Osteocyte (in vitro differentiated cells): Measurements from ENCODE around the gene FGF4. TPM values are rescaled to one million over a fixed set of nuclear protein-coding genes. Genes with fewer than 3 reads are reported as not detected.
A peak's percentile ranks its signal among the peaks of the same experiment; 100 is the strongest.

Source experiments
- DNase-seq: peaks from one replicate; pipeline ENCODE4 v3.0.0; 2021; ENCODE audit warnings: mixed read lengths; ENCODE audit not compliant: unreplicated experiment; ENCODE audit errors: extremely low spot score
- H3K27ac Mint-ChIP-seq: one replicate; pipeline ENCODE4 v1.8.0; 2021; ENCODE audit warnings: mild to moderate bottlenecking, mixed read lengths; ENCODE audit not compliant: unreplicated experiment
- H3K27me3 Mint-ChIP-seq: one replicate; pipeline ENCODE4 v1.8.0; 2021; ENCODE audit warnings: mixed read lengths; ENCODE audit not compliant: unreplicated experiment
- H3K36me3 Mint-ChIP-seq: one replicate; pipeline ENCODE4 v1.8.0; 2021; ENCODE audit warnings: mixed read lengths; ENCODE audit not compliant: unreplicated experiment
- H3K4me1 Mint-ChIP-seq: one replicate; pipeline ENCODE4 v1.8.0; 2021; ENCODE audit warnings: mixed read lengths; ENCODE audit not compliant: unreplicated experiment
- H3K4me3 Mint-ChIP-seq: one replicate; pipeline ENCODE4 v1.8.0; 2021; ENCODE audit warnings: mild to moderate bottlenecking, moderate library complexity, mixed read lengths; ENCODE audit not compliant: unreplicated experiment
- H3K9me3 Mint-ChIP-seq: one replicate; pipeline ENCODE4 v1.8.0; 2021; ENCODE audit warnings: mixed read lengths; ENCODE audit not compliant: unreplicated experiment
- total RNA-seq: library from RNA; stranded (reverse); gene quantifications from 2 replicates; pipeline ENCODE4 v1.2.1, GENCODE V29; 2021
- TF ChIP-seq, protein P1 (sequence below): fragments of 200-600 bp; sonication (generic); IDR thresholded peaks from 2 replicates; pipeline ENCODE4 v1.5.0; 2021; ENCODE audit warnings: antibody characterized with exemption, mild to moderate bottlenecking, moderate library complexity

Gene FGF4
- total RNA-seq, 1 donor from 2014 or later = 0.40 TPM

DNA sequence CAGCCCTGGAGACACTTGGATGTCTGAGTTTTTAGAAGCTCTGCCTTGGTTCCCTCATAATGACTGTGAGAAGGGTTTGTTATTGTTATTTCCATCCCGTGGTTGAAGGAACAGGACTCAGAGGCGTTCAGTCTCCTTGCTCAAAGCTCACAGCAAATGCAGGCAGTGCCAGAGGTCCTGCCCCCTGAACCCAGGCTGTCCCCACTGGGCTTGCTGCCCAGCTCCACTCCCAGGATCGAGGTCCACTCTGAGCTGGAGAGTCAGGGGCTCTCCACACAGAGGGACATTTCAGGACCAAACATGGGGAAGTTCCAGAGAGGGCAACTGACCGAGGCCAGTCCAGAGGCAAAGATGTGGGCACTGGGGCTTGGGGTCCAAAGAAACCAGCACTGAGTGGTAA is 14.8 kb downstream of the FGF4 start:
- no peak for DNase-seq
- TF ChIP-seq, protein P1, sequence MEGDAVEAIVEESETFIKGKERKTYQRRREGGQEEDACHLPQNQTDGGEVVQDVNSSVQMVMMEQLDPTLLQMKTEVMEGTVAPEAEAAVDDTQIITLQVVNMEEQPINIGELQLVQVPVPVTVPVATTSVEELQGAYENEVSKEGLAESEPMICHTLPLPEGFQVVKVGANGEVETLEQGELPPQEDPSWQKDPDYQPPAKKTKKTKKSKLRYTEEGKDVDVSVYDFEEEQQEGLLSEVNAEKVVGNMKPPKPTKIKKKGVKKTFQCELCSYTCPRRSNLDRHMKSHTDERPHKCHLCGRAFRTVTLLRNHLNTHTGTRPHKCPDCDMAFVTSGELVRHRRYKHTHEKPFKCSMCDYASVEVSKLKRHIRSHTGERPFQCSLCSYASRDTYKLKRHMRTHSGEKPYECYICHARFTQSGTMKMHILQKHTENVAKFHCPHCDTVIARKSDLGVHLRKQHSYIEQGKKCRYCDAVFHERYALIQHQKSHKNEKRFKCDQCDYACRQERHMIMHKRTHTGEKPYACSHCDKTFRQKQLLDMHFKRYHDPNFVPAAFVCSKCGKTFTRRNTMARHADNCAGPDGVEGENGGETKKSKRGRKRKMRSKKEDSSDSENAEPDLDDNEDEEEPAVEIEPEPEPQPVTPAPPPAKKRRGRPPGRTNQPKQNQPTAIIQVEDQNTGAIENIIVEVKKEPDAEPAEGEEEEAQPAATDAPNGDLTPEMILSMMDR = no peak
- Mint-ChIP-seq H3K27ac (no peak overlapping the region), H3K4me3 (no peak overlapping the region), H3K4me1 (no peaks in the 10 kb centered on the region), H3K36me3 (no peaks in the 10 kb centered on the region), H3K27me3 (peaks cover 5% of the 10 kb centered on the region), H3K9me3 (peaks cover 9% of the 10 kb centered on the region)

DNA sequence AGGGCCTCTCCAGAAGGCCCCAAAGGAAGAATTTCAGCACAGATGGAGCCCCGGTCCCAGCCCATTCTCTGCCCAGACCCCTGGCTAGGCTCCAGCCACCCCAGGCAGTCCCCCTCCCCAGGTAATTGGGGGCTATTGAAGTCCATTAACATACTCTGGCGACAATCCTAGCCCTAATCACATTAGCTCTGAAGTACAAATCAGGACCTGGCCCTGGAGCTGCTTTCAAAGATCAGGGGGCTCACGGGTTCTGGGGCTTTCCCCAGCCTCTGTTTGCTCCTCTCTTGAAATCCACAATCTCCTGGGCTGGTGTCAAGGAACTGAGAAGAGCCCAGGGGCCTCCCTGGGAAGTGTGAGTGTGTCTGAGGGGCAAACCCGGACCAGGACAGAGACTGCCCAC is 22.3 kb downstream of the FGF4 start:
- no peaks in the 10 kb centered on the region for H3K27me3 Mint-ChIP-seq
- H3K4me1 Mint-ChIP-seq = peaks cover 8% of the 10 kb centered on the region
- H3K9me3 Mint-ChIP-seq = peaks cover 9% of the 10 kb centered on the region
- no peaks in the 10 kb centered on the region for H3K36me3 Mint-ChIP-seq
- TF ChIP-seq, protein P1 = no peak
- H3K27ac Mint-ChIP-seq = no peak overlapping the region
- no peak overlapping the region for H3K4me3 Mint-ChIP-seq
- DNase-seq = no peak

DNA sequence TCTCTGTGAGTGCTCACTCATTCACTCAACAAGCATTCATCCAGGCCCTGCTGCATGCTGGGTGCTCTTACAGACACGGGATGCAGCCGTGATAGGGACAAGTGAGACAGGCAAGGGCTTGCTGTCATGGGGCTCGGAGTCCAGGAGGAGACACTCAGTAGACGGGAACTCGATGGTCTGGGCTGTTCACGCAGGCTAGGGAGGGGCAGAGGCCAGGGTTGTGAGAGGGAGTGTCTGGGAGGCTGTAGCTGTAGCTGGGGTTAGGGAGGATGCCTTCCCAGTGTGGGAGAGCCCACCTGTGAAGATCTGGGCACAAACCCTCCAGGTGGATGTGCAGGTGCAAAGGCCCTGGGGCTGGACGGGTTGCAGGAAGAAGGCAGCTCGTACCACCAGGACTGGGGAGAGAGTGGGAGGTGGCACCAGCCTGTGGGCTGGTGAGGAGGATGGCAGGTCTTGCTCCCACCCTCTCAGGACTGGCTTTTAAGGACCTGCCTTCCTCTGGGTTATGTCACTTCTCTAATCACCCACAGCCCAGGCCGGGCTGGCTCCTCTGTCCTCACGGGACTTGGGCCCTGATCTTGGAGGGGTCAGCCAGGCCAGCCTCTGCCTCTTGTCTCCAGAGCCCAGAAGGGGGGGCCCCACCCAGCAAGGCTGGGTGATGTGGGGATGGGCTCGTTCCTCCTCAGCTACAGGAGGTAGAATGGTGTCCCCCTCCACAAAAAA is 24.1 kb downstream of the FGF4 start:
- H3K27ac Mint-ChIP-seq = no peak overlapping the region
- no peaks in the 10 kb centered on the region for H3K36me3 Mint-ChIP-seq
- no peak for DNase-seq
- no peaks in the 10 kb centered on the region for H3K27me3 Mint-ChIP-seq
- peaks cover 2% of the 10 kb centered on the region for H3K9me3 Mint-ChIP-seq
- H3K4me3 Mint-ChIP-seq = no peak overlapping the region
- TF ChIP-seq, protein P1 = no peak
- peaks cover 24% of the 10 kb centered on the region for H3K4me1 Mint-ChIP-seq

DNA sequence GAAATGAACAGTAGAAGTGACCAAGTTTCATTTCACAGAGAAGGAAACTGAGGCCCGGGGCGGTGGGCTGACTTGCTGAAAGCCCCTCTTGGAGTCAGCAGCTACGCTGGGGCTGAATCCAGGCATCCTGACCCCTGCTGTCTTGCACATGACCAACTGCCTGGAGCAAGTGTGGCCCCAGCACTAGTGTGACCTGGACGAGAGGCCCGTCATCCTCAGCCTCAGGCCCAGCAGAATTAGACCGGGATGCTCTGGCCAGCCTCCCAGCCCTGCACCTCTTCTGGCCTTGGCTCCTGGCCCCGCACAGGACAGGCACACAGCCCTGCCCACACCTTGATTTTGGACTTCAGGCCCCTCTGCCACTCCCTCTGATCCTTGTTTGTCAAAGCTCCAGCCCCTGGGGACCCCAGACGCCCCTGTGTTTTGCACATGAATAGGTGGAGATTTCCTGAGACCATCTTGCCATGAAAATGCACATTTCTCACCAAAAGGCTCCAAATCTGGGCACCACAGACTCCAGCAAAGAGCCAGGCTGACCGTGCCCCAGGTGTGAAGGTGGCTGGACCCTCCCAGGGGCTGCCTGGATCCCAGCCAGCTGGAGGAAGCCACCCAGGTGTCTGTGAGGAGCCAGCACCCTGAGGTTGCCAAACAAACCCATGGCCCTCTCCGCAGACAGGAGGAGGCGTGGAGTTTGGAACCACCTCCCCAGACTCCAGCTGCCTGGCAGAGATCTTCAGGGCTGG is 24.9 kb downstream of the FGF4 start:
- Mint-ChIP-seq H3K4me3 (no peak overlapping the region), H3K9me3 (no peaks in the 10 kb centered on the region), H3K4me1 (peaks cover 32% of the 10 kb centered on the region), H3K36me3 (no peaks in the 10 kb centered on the region), H3K27me3 (no peaks in the 10 kb centered on the region), H3K27ac (no peak overlapping the region)
- DNase-seq = no peak
- TF ChIP-seq, protein P1 = no peak

DNA sequence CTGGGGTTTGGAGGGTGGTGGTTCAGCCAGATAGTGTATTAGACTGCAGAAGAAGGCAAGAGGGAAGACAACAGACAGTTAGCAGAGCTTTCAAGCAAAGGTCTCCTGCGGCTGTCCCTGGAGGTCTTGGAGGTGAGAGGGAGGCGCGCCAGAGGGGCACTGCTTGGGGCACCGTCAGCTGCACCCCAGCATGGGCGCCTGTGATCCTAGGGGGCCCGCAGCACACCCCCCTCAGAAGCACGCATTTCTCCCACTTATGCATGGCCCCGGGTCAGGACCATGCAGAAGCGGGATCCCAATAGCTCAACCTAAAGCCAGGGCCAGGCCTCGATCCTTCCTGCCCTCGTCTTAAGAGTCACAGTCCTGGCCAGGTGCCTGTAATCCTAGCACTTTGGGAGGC is 26.5 kb downstream of the FGF4 start:
- H3K36me3 Mint-ChIP-seq = no peaks in the 10 kb centered on the region
- H3K4me1 Mint-ChIP-seq = peaks cover 43% of the 10 kb centered on the region
- no peaks in the 10 kb centered on the region for H3K9me3 Mint-ChIP-seq
- TF ChIP-seq, protein P1 = no peak
- no peaks in the 10 kb centered on the region for H3K27me3 Mint-ChIP-seq
- no peak overlapping the region for H3K4me3 Mint-ChIP-seq
- peak overlapping the region; percentile 74 for H3K27ac Mint-ChIP-seq
- DNase-seq = no peak
